ENCODE results near the gene LRRC26. TPM values are rescaled to one million over a fixed set of nuclear protein-coding genes. Genes with fewer than 3 reads are reported as not detected.
A peak's percentile ranks its signal among the peaks of the same experiment; 100 is the strongest.

LRRC26 gene
- total and polyA plus RNA-seq, 2 of the 13 experiments (the other 11 are each of a cell fraction or from before 2014, with no cell fraction given): not detected

GRCh38 chr9:137188490-137189296 lies 18.8 kb upstream of the LRRC26 start, which contains the start of the genes ANAPC2 and SSNA1 (continued):
- TF ChIP-seq ESRRA (CRISPR knock-in tag; IDR thresholded peaks at IDR 0.05; ENCODE audit: low read depth) (no peak; the same call in 1 of the 2 replicates), KDM2A (CRISPR knock-in tag; IDR thresholded peaks at IDR 0.05; ENCODE audit: borderline replicate concordance, low read depth) (peak; percentile 90), FOXM1 (CRISPR knock-in tag; IDR thresholded peaks at IDR 0.05) (no peak), ZNF484 (CRISPR knock-in tag; IDR thresholded peaks at IDR 0.05; ENCODE audit: borderline replicate concordance, low read depth) (no peak), ZNF713 (CRISPR knock-in tag; IDR thresholded peaks at IDR 0.05) (no peak), KAT7 (CRISPR knock-in tag; IDR thresholded peaks at IDR 0.05; ENCODE audit: borderline replicate concordance) (peak; percentile 95; the same call in 1 of the 2 replicates), NR2C2 (CRISPR knock-in tag; IDR thresholded peaks at IDR 0.05; ENCODE audit: borderline replicate concordance) (peak; percentile 80), ELF1 (CRISPR knock-in tag; IDR thresholded peaks at IDR 0.05) (peak; percentile 80), ZNF136 (CRISPR knock-in tag; IDR thresholded peaks at IDR 0.05; ENCODE audit: low read depth) (no peak), ZNF619 (CRISPR knock-in tag; IDR thresholded peaks at IDR 0.05) (peak; percentile 93), ZNF333 (CRISPR knock-in tag; IDR thresholded peaks at IDR 0.05; ENCODE audit: borderline replicate concordance) (peak; percentile 45; the same call in 1 of the 2 replicates), KLF13 (CRISPR knock-in tag; IDR thresholded peaks at IDR 0.05) (peak; percentile 35; the same call in 1 of the 2 replicates), RBAK (CRISPR knock-in tag; IDR thresholded peaks at IDR 0.05) (no peak), ZNF501 (CRISPR knock-in tag; IDR thresholded peaks at IDR 0.05) (no peak; the same call in 1 of the 2 replicates), TEAD2 (CRISPR knock-in tag; IDR thresholded peaks at IDR 0.05) (no peak), CREB3 (CRISPR knock-in tag; IDR thresholded peaks at IDR 0.05) (0 out of 2 replicates have a peak, but pooled peaks have one; percentile 18), ZNF143 (CRISPR knock-in tag; IDR thresholded peaks at IDR 0.05) (peak; percentile 76), THRA (CRISPR knock-in tag; IDR thresholded peaks at IDR 0.05; ENCODE audit: borderline replicate concordance) (peak; percentile 51)
- TF ChIP-seq, protein P1, sequence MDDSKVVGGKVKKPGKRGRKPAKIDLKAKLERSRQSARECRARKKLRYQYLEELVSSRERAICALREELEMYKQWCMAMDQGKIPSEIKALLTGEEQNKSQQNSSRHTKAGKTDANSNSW (CRISPR knock-in tag; IDR thresholded peaks at IDR 0.05; ENCODE audit: borderline replicate concordance): no peak
- TF ChIP-seq, protein P2, sequence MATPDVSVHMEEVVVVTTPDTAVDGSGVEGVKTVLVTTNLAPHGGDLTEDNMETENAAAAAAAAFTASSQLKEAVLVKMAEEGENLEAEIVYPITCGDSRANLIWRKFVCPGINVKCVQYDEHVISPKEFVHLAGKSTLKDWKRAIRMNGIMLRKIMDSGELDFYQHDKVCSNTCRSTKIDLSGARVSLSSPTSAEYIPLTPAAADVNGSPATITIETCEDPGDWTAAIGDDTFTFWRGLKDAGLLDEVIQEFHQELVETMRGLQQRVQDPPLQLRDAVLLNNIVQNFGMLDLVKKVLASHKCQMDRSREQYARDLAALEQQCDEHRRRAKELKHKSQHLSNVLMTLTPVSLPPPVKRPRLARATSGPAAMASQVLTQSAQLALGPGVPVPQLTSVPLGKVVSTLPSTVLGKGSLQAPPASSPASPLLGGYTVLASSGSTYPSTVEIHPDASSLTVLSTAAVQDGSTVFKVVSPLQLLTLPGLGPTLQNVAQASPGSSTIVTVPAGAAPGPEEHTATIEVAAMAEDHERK (CRISPR knock-in tag; IDR thresholded peaks at IDR 0.05; ENCODE audit: low read depth): peak; percentile 80
- TF ChIP-seq, protein P3, sequence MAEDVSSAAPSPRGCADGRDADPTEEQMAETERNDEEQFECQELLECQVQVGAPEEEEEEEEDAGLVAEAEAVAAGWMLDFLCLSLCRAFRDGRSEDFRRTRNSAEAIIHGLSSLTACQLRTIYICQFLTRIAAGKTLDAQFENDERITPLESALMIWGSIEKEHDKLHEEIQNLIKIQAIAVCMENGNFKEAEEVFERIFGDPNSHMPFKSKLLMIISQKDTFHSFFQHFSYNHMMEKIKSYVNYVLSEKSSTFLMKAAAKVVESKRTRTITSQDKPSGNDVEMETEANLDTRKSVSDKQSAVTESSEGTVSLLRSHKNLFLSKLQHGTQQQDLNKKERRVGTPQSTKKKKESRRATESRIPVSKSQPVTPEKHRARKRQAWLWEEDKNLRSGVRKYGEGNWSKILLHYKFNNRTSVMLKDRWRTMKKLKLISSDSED (CRISPR knock-in tag; IDR thresholded peaks at IDR 0.05): no peak
- TF ChIP-seq, protein P4, sequence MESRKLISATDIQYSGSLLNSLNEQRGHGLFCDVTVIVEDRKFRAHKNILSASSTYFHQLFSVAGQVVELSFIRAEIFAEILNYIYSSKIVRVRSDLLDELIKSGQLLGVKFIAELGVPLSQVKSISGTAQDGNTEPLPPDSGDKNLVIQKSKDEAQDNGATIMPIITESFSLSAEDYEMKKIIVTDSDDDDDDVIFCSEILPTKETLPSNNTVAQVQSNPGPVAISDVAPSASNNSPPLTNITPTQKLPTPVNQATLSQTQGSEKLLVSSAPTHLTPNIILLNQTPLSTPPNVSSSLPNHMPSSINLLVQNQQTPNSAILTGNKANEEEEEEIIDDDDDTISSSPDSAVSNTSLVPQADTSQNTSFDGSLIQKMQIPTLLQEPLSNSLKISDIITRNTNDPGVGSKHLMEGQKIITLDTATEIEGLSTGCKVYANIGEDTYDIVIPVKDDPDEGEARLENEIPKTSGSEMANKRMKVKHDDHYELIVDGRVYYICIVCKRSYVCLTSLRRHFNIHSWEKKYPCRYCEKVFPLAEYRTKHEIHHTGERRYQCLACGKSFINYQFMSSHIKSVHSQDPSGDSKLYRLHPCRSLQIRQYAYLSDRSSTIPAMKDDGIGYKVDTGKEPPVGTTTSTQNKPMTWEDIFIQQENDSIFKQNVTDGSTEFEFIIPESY (CRISPR knock-in tag; IDR thresholded peaks at IDR 0.05): peak; percentile 79

Data from HepG2 (cell line).